ENCODE measurements around the gene ERCC6L2.

The ERCC6L2 gene

GRCh38 chr9:95971815-95972214 is 96.3 kb downstream of the ERCC6L2 start:
- no peak overlapping the region for H3K4me3 ChIP-seq (ENCODE audit: low read length)
- no peak for DNase-seq (ENCODE audit: low read depth)
- no peak for TF ChIP-seq CTCF (conservative IDR thresholded peaks at IDR 0.05; ENCODE audit: low read length)

GRCh38 chr9:95974389-95974788 is 98.9 kb downstream of the ERCC6L2 start:
- H3K4me3 ChIP-seq (ENCODE audit: low read length) = no peak overlapping the region
- TF ChIP-seq CTCF (conservative IDR thresholded peaks at IDR 0.05; ENCODE audit: low read length) = no peak
- no peak for DNase-seq (ENCODE audit: low read depth)

DNA sequence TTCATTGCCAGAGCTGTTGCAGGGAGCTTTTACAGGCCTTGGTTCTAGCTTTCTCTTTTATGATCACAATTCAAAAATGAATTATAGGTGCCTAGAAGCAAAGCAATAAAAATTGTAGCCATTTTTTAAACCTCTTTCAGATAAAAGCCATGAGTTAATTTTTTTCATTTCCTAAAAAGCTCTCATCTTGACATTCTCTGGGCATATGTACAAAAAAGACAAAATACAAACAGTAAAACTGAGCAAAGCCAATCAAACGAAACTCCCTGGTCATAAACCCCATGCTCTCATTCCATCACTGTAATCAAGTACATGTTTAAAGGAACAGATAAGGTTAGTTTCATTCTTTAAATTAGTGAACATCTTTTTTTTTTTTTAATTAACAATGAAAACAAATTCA is 101.9 kb downstream of the ERCC6L2 start:
- no peak for DNase-seq (ENCODE audit: low read depth)
- TF ChIP-seq CTCF (conservative IDR thresholded peaks at IDR 0.05; ENCODE audit: low read length) = no peak
- H3K4me3 ChIP-seq (ENCODE audit: low read length) = no peak overlapping the region

- no peak for TF ChIP-seq CTCF (conservative IDR thresholded peaks at IDR 0.05; ENCODE audit: low read length)
- DNase-seq (ENCODE audit: low read depth) = no peak
- H3K4me3 ChIP-seq (ENCODE audit: low read length) = no peak overlapping the region
Observed at GRCh38 chr9:95978106-95978505, 102.6 kb downstream of the ERCC6L2 start.

- peak; percentile 29 for DNase-seq (ENCODE audit: low read depth)
- TF ChIP-seq CTCF (conservative IDR thresholded peaks at IDR 0.05; ENCODE audit: low read length) = no peak
- H3K4me3 ChIP-seq (ENCODE audit: low read length) = no peak overlapping the region
Observed at GRCh38 chr9:95979446-95979845, 104.0 kb downstream of the ERCC6L2 start.

DNA sequence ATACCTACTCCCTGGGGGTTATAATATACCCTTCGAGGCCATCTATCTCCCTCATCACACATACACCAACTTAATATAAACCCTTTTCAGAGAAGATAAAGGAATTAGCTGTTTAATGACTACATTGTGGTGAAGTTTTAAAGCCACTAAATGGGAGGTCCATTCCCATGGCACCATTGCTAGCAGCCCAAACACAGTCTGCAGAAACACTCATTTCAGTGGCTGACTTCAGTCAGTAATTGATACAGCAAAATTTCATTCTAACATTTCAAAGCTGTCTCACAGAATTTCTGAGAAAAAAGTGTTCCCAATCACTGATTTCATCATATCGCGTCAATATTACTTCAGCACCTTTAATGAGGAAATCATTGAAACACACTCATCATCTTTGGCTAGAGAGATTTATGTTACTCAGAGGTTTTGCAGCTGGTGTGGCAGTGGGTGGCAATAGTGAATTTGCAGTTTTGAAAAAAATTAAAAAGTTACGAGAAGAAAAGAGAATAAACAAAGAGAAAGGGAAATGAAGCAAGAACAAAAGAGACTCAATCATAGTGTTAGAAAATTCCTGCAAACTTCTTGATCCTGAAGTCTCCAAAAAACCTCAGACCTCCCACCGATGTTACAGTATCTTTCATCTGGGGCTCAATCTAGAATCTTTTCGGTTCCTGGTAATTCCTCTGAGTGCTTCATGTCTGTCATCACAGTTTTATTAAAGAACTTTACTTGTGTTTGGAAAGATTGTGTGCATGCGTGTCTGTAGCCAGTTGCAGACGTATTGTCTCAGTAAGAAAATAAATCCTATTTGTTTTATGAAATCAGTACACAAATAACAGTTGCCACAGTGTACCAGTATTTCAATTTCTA is 105.0 kb downstream of the ERCC6L2 start:
- peak; percentile 50 for DNase-seq (ENCODE audit: low read depth)
- TF ChIP-seq CTCF (conservative IDR thresholded peaks at IDR 0.05; ENCODE audit: low read length) = no peak

DNA sequence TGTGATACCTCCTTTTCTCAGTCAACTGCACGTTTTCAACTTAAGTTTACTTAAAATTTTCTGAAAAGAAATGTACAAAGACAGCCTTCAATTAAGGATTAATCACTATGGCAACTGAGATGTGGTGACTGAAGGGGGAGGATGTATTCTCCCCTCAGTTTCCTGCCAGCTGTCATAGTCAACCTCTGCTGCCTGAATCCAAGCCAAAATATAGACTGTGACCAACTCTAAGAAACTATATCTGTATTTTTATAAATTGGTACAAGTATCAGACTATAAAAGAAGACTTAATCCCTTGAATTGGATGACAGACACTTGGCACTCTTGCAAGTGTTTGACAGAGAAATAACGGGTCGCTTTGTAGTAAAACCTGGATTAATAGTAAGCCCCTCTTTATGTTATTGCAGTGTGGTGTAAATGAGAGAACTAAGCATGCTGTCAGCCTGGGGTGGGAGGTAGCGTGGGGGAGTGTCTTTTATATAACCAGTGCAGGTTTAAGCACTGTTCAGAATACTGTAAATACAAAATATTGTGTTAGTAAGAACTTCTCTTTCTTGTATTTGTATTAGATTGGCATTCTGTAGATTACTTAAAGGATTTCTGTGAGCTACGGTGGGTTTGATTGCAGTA is 106.4 kb downstream of the ERCC6L2 start:
- DNase-seq (ENCODE audit: low read depth) = no peak
- H3K4me3 ChIP-seq (ENCODE audit: low read length) = no peak overlapping the region
- no peak for TF ChIP-seq CTCF (conservative IDR thresholded peaks at IDR 0.05; ENCODE audit: low read length)

More for the DNA sequence above, 105.0 kb downstream of the ERCC6L2 start:
- H3K4me3 ChIP-seq (ENCODE audit: low read length) = no peak overlapping the region

Measured in AG10803 (cell line).